ENCODE results near the gene FOXN3. TPM values are rescaled to one million over a fixed set of nuclear protein-coding genes. Genes with fewer than 3 reads are reported as not detected.
A peak's percentile ranks its signal among the peaks of the same experiment; 100 is the strongest.

Gene FOXN3
- total RNA-seq, 4 donors from 2014 or later = 66.1 to 130 (median 109) TPM

- no peaks in the 10 kb centered on the region for H3K27me3 ChIP-seq
- peaks cover 0 to 5% (median 0%) of the 10 kb centered on the region in 4 donors for H3K4me1 ChIP-seq
- in situ Hi-C loops (cut with MboI; ENCODE audit: low pct_ligation_motif_present in 1 of 4, low pct_unique_long_range_greater_than_20kb in 1 of 4, low sequenced_read_pairs in 3 of 4) = no loop called here
- no peak overlapping the region for H3K4me3 ChIP-seq
- H3K9me3 ChIP-seq = no peaks in the 10 kb centered on the region
- intact Hi-C loops (cut with DNase I; ENCODE audit: low total_unique reads) = no loop called here
- no peak for DNase-seq
- H3K27ac ChIP-seq = no peak overlapping the region
- no peaks in the 10 kb centered on the region for H3K36me3 ChIP-seq
- 67 to 78% methylated on average over 3 of the region's 3 CpGs for WGBS, 2 donors (ENCODE audit: low coverage in 1 of 2)
- TF ChIP-seq CTCF (IDR thresholded peaks at IDR 0.05) (no peak), POLR2AphosphoS5 (IDR thresholded peaks at IDR 0.05) (no peak), EP300 (IDR thresholded peaks at IDR 0.05; ENCODE audit: low read depth) (no peak), POLR2A (IDR thresholded peaks at IDR 0.05) (no peak)
Observed at GRCh38 chr14:89240414-89240813, 176.6 kb downstream of the FOXN3 start.

- Histone ChIP-seq H3K27me3 (no peaks in the 10 kb centered on the region), H3K36me3 (no peaks in the 10 kb centered on the region), H3K27ac (no peak overlapping the region), H3K4me3 (no peak overlapping the region), H3K9me3 (no peaks in the 10 kb centered on the region), H3K4me1 (peaks cover 0 to 5% (median 0%) of the 10 kb centered on the region in 4 donors)
- in situ Hi-C loops (cut with MboI; ENCODE audit: low pct_ligation_motif_present in 1 of 4, low pct_unique_long_range_greater_than_20kb in 1 of 4, low sequenced_read_pairs in 3 of 4) = no loop called here
- WGBS, 2 donors (ENCODE audit: low coverage in 1 of 2) = 89% methylated on average over 3 to 6 of the region's 6 CpGs
- DNase-seq = no peak
- intact Hi-C loops (cut with DNase I; ENCODE audit: low total_unique reads) = loop anchor here (10.0 kb wide), 1 partner anchor 774 kb away; no protein-coding TSS in a partner anchor
- TF ChIP-seq EP300 (IDR thresholded peaks at IDR 0.05; ENCODE audit: low read depth) = no peak
- TF ChIP-seq CTCF (IDR thresholded peaks at IDR 0.05) = no peak
- no peak for TF ChIP-seq POLR2AphosphoS5 (IDR thresholded peaks at IDR 0.05)
- no peak for TF ChIP-seq POLR2A (IDR thresholded peaks at IDR 0.05)
Observed at GRCh38 chr14:89239023-89239422, 178.0 kb downstream of the FOXN3 start.

- DNase-seq = no peak
- H3K4me3 ChIP-seq = no peak overlapping the region
- no peak overlapping the region for H3K27ac ChIP-seq
- no peaks in the 10 kb centered on the region for H3K27me3 ChIP-seq
- no peaks in the 10 kb centered on the region for H3K36me3 ChIP-seq
- peaks cover 0 to under 1% (median 0%) of the 10 kb centered on the region in 4 donors for H3K4me1 ChIP-seq
- 44 to 79% methylated on average over 2 to 7 of the region's 7 CpGs for WGBS, 2 donors (ENCODE audit: low coverage in 1 of 2)
- H3K9me3 ChIP-seq = no peaks in the 10 kb centered on the region
- in situ Hi-C loops (cut with MboI; ENCODE audit: low pct_ligation_motif_present in 1 of 4, low pct_unique_long_range_greater_than_20kb in 1 of 4, low sequenced_read_pairs in 3 of 4) = no loop called here
- intact Hi-C loops (cut with DNase I; ENCODE audit: low total_unique reads) = loop anchor here (10.0 kb wide), 1 partner anchor 773 kb away; no protein-coding TSS in a partner anchor
- no peak for TF ChIP-seq POLR2AphosphoS5 (IDR thresholded peaks at IDR 0.05)
- TF ChIP-seq POLR2A (IDR thresholded peaks at IDR 0.05) = no peak
- peak in 3 of 5 experiments; percentile 13 to 23 (median 20) for TF ChIP-seq CTCF (IDR thresholded peaks at IDR 0.05)
- TF ChIP-seq EP300 (IDR thresholded peaks at IDR 0.05; ENCODE audit: low read depth) = no peak
Observed at GRCh38 chr14:89237921-89238529, 179.0 kb downstream of the FOXN3 start.

- Histone ChIP-seq H3K9me3 (no peaks in the 10 kb centered on the region), H3K27ac (no peak overlapping the region), H3K4me1 (no peaks in the 10 kb centered on the region), H3K27me3 (no peaks in the 10 kb centered on the region), H3K4me3 (no peak overlapping the region), H3K36me3 (no peaks in the 10 kb centered on the region)
- in situ Hi-C loops (cut with MboI; ENCODE audit: low pct_ligation_motif_present in 1 of 4, low pct_unique_long_range_greater_than_20kb in 1 of 4, low sequenced_read_pairs in 3 of 4) (no loop called here), intact Hi-C loops (cut with DNase I; ENCODE audit: low total_unique reads) (loop anchor here (10.0 kb wide), 1 partner anchor 772 kb away; no protein-coding TSS in a partner anchor)
- TF ChIP-seq EP300 (IDR thresholded peaks at IDR 0.05; ENCODE audit: low read depth) (no peak), POLR2AphosphoS5 (IDR thresholded peaks at IDR 0.05) (no peak), POLR2A (IDR thresholded peaks at IDR 0.05) (no peak), CTCF (IDR thresholded peaks at IDR 0.05) (no peak)
- no peak for DNase-seq
Observed at GRCh38 chr14:89236851-89237250, 180.2 kb downstream of the FOXN3 start.

Data from transverse colon (tissue), 4 donors.